Measurements from ENCODE around the gene PRDM5. TPM values are rescaled to one million over a fixed set of nuclear protein-coding genes. Genes with fewer than 3 reads are reported as not detected.

Gene PRDM5
- total and polyA plus RNA-seq, 2 donors (not counting 3 experiments of a cell fraction or from before 2014, with no cell fraction given): 2.2 to 8.1 TPM

DNA sequence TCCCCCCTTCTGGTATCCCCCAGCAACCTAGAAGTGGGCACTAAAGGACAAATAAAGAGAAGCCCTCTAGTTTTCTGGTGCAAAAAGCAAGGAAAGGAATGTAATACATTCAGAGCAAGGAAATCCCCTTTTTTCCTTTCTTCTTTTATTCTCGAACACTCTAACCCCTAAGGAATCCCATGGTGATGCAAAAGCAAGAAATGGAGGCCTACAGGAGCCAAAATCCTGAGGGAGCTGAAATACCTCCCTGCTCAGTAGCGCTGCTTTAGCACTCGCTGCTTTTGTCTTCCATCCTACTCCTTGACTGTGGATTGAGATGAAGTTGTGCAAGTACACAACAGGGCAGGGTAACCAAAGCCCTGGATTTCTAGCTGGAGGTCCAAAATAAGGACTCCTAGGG is 251.0 kb downstream of the PRDM5 start:
- no peak for FAIRE-seq
- H3K36me3 ChIP-seq (ENCODE audit: control insufficient read depth in 2 of 2, extremely low read depth in 1 of 2, insufficient read depth in 2 of 2, low read length in 2 of 2): no peaks in the 10 kb centered on the region
- no peaks in the 10 kb centered on the region for H3K9me1 ChIP-seq (replicated peaks; ENCODE audit: control insufficient read depth, extremely low read depth, insufficient read depth, low read length)
- ChIA-PET CTCF (interaction anchor here (1.5 kb wide), 1 partner anchor 16 kb away, joined by 3 read pairs; no protein-coding TSS in a partner anchor), POLR2A (no interaction called here)
- no TSS peak for BruUV-seq (replicated peaks)
- TF ChIP-seq, protein P1, sequence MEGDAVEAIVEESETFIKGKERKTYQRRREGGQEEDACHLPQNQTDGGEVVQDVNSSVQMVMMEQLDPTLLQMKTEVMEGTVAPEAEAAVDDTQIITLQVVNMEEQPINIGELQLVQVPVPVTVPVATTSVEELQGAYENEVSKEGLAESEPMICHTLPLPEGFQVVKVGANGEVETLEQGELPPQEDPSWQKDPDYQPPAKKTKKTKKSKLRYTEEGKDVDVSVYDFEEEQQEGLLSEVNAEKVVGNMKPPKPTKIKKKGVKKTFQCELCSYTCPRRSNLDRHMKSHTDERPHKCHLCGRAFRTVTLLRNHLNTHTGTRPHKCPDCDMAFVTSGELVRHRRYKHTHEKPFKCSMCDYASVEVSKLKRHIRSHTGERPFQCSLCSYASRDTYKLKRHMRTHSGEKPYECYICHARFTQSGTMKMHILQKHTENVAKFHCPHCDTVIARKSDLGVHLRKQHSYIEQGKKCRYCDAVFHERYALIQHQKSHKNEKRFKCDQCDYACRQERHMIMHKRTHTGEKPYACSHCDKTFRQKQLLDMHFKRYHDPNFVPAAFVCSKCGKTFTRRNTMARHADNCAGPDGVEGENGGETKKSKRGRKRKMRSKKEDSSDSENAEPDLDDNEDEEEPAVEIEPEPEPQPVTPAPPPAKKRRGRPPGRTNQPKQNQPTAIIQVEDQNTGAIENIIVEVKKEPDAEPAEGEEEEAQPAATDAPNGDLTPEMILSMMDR (IDR thresholded peaks at IDR 0.05; ENCODE audit: extremely low read depth in 1 of 2, insufficient read depth in 1 of 2, low read depth in 1 of 2, low read length in 2 of 2): no peak
- TF ChIP-seq JUN (IDR thresholded peaks at IDR 0.05; ENCODE audit: borderline replicate concordance, insufficient read depth, insufficient read length, low read depth): no peak
- no peak for TF ChIP-seq POLR2A (IDR thresholded peaks at IDR 0.05; ENCODE audit: low read depth, low read length)
- no peak for TF ChIP-seq EZH2 (IDR thresholded peaks at IDR 0.05; ENCODE audit: borderline replicate concordance, low read depth, low read length, severe bottlenecking)
- no peaks in the 10 kb centered on the region for H3K79me2 ChIP-seq (ENCODE audit: control insufficient read depth, insufficient read depth, low read length)
- dilution Hi-C loops (cut with MboI; ENCODE audit: extremely low pct_ligation_motif_present, low sequenced_read_pairs): no loop called here
- no peaks in the 10 kb centered on the region for H4K20me1 ChIP-seq (replicated peaks; ENCODE audit: control insufficient read depth, extremely low read depth, insufficient read depth, low read length)
- no peaks in the 10 kb centered on the region for H3K27me3 ChIP-seq (ENCODE audit: control insufficient read depth in 2 of 2, insufficient read depth in 2 of 2, low read length in 2 of 2)
- no peak overlapping the region for H2AFZ ChIP-seq (ENCODE audit: low read depth, low read length)
- no peaks in the 10 kb centered on the region for H3K4me1 ChIP-seq (ENCODE audit: control insufficient read depth, extremely low read depth, insufficient read depth, low read length)
- no peak overlapping the region for H3K27ac ChIP-seq (ENCODE audit: insufficient read depth, low read depth, low read length)
- no peaks in the 10 kb centered on the region for H3K9me3 ChIP-seq (replicated peaks; ENCODE audit: control insufficient read depth, insufficient read depth, low read length)
- no peak overlapping the region for H3K4me3 ChIP-seq (replicated peaks in 1 of 3; ENCODE audit: insufficient read depth in 1 of 3, low read depth in 1 of 3, low read length in 3 of 3)
- no peak overlapping the region for H3K9ac ChIP-seq (replicated peaks; ENCODE audit: extremely low read depth, insufficient read depth, low read length)
- DNase-seq (ENCODE audit: low read depth, low spot score): no peak
- intact Hi-C loops (cut with micrococcal nuclease): no loop called here
- no peak overlapping the region for H3K4me2 ChIP-seq (ENCODE audit: insufficient read depth, low read length)

DNA sequence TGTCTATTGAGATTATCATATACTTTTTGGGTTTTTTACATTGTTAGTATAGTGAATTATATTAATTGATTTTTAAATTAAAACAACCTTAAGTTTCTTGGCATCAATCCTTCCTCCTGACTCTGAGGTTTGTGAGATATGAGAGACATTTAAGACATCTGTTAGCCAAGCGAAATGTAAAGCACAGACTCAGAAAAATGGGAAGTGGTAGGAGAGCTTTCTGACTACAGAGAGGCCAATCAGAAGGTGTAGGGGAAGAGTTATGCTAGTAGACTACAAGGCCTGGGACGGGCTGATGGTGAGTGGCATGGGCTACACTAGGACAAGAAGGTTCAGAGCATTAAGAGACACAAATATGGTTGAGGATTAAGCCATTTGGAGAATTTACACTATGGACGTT is 255.4 kb downstream of the PRDM5 start:
- DNase-seq (ENCODE audit: low read depth, low spot score) (no peak), FAIRE-seq (no peak)
- CTCF ChIA-PET: no interaction called here
- Histone ChIP-seq H2AFZ (ENCODE audit: low read depth, low read length) (no peak overlapping the region), H3K9me3 (replicated peaks; ENCODE audit: control insufficient read depth, insufficient read depth, low read length) (no peaks in the 10 kb centered on the region), H3K9ac (replicated peaks; ENCODE audit: extremely low read depth, insufficient read depth, low read length) (no peak overlapping the region), H3K27ac (ENCODE audit: insufficient read depth, low read depth, low read length) (no peak overlapping the region), H3K4me2 (ENCODE audit: insufficient read depth, low read length) (no peak overlapping the region), H3K36me3 (ENCODE audit: control insufficient read depth in 2 of 2, extremely low read depth in 1 of 2, insufficient read depth in 2 of 2, low read length in 2 of 2) (no peaks in the 10 kb centered on the region), H3K79me2 (ENCODE audit: control insufficient read depth, insufficient read depth, low read length) (no peaks in the 10 kb centered on the region), H3K9me1 (replicated peaks; ENCODE audit: control insufficient read depth, extremely low read depth, insufficient read depth, low read length) (no peaks in the 10 kb centered on the region), H3K4me1 (ENCODE audit: control insufficient read depth, extremely low read depth, insufficient read depth, low read length) (no peaks in the 10 kb centered on the region), H3K27me3 (ENCODE audit: control insufficient read depth in 2 of 2, insufficient read depth in 2 of 2, low read length in 2 of 2) (no peaks in the 10 kb centered on the region), H4K20me1 (replicated peaks; ENCODE audit: control insufficient read depth, extremely low read depth, insufficient read depth, low read length) (no peaks in the 10 kb centered on the region), H3K4me3 (replicated peaks in 1 of 3; ENCODE audit: insufficient read depth in 1 of 3, low read depth in 1 of 3, low read length in 3 of 3) (no peak overlapping the region)
- POLR2A ChIA-PET: no interaction called here
- TF ChIP-seq, protein P1 (IDR thresholded peaks at IDR 0.05; ENCODE audit: extremely low read depth in 1 of 2, insufficient read depth in 1 of 2, low read depth in 1 of 2, low read length in 2 of 2): no peak
- TF ChIP-seq JUN (IDR thresholded peaks at IDR 0.05; ENCODE audit: borderline replicate concordance, insufficient read depth, insufficient read length, low read depth) (no peak), POLR2AphosphoS5 (IDR thresholded peaks at IDR 0.05; ENCODE audit: insufficient read depth, low read depth, low read length) (no peak), GATA2 (IDR thresholded peaks at IDR 0.05; ENCODE audit: insufficient read depth, insufficient read length, low read depth, low read length) (no peak)
- TF ChIP-seq, protein P2, sequence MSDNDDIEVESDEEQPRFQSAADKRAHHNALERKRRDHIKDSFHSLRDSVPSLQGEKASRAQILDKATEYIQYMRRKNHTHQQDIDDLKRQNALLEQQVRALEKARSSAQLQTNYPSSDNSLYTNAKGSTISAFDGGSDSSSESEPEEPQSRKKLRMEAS (IDR thresholded peaks at IDR 0.05; ENCODE audit: insufficient read depth, insufficient read length): no peak
- intact Hi-C loops (cut with micrococcal nuclease): no loop called here
- BruUV-seq (replicated peaks): no TSS peak
- dilution Hi-C loops (cut with MboI; ENCODE audit: extremely low pct_ligation_motif_present, low sequenced_read_pairs): no loop called here

All from endothelial cell of umbilical vein (primary cell).